Subcutaneous abdominal adipose tissue (tissue), 5 donors: ENCODE measurements around the gene ZNF407.
"Not testable (repeated sequence)": the region's sequence is repeated elsewhere in the genome, so short reads cannot be mapped to it uniquely, and the experiment has no call there.

ENCODE experiments used
- H3K27ac ChIP-seq: one replicate; pipeline ENCODE4 v1.7.0; 2013; ENCODE audit warnings: low read depth, mild to moderate bottlenecking, inconsistent platforms, low read length, moderate library complexity
- H3K27me3 ChIP-seq, 5 donors: one replicate each; pipeline ENCODE4 v1.7.0; 2013; ENCODE audit warnings: low read length in 5 of 5, inconsistent platforms in 1 of 5; ENCODE audit not compliant: control insufficient read depth in 5 of 5, insufficient read depth in 4 of 5
- H3K36me3 ChIP-seq, 5 donors: one replicate each; pipeline ENCODE4 v1.7.0; 2013; ENCODE audit warnings: low read length in 5 of 5; ENCODE audit not compliant: control insufficient read depth in 5 of 5, insufficient read depth in 5 of 5
- H3K4me1 ChIP-seq, 5 donors: one replicate each; pipeline ENCODE4 v1.7.0; 2013; ENCODE audit warnings: low read length in 5 of 5, mild to moderate bottlenecking in 3 of 5, moderate library complexity in 1 of 5; ENCODE audit not compliant: control insufficient read depth in 5 of 5, insufficient read depth in 5 of 5
- H3K4me3 ChIP-seq, 5 donors: one replicate each; pipeline ENCODE4 v1.7.0; 2013; ENCODE audit warnings: low read length in 5 of 5, low read depth in 1 of 5
- H3K9ac ChIP-seq, 5 donors: one replicate each; pipeline ENCODE4 v1.7.0; 2013; ENCODE audit warnings: low read length in 5 of 5, mild to moderate bottlenecking in 4 of 5, moderate library complexity in 3 of 5
- H3K9me3 ChIP-seq, 5 donors: one replicate each; pipeline ENCODE4 v1.7.0; 2013; ENCODE audit warnings: low read length in 5 of 5; ENCODE audit not compliant: control insufficient read depth in 5 of 5
- donor health status: healthy.
- donor health status: healthy.
- donor health status: healthy.
- donor health status: healthy.
- donor health status: healthy.

ZNF407 gene

GRCh38 chr18:75081486-75081885 is 483.8 kb downstream of the ZNF407 start:
- Histone ChIP-seq H3K27ac (no peak overlapping the region), H3K9ac (no peak overlapping the region), H3K4me3 (no peak overlapping the region), H3K4me1 (peaks cover 0 to 4% (median 0%) of the 10 kb centered on the region in 5 donors), H3K9me3 (peaks cover 3 to 32% (median 21%) of the 10 kb centered on the region in 5 donors), H3K27me3 (no peaks in the 10 kb centered on the region), H3K36me3 (no peaks in the 10 kb centered on the region)

GRCh38 chr18:75083131-75083530 is 485.5 kb downstream of the ZNF407 start:
- Histone ChIP-seq H3K27me3 (no peaks in the 10 kb centered on the region), H3K9ac (no peak overlapping the region), H3K4me3 (no peak overlapping the region), H3K27ac (no peak overlapping the region), H3K36me3 (no peaks in the 10 kb centered on the region), H3K4me1 (peaks cover 0 to 8% (median 0%) of the 10 kb centered on the region in 5 donors), H3K9me3 (peaks cover 0 to 22% (median 14%) of the 10 kb centered on the region in 5 donors)

- peaks cover 0 to 19% (median 10%) of the 10 kb centered on the region in 5 donors for H3K9me3 ChIP-seq
- H3K27me3 ChIP-seq, result no peaks in the 10 kb centered on the region
- H3K4me3 ChIP-seq, result no peak overlapping the region
- peaks cover 0 to 8% (median 0%) of the 10 kb centered on the region in 5 donors for H3K4me1 ChIP-seq
- no peak overlapping the region for H3K27ac ChIP-seq
- H3K9ac ChIP-seq, result no peak overlapping the region
- no peaks in the 10 kb centered on the region for H3K36me3 ChIP-seq
Observed at GRCh38 chr18:75083761-75084160, 486.1 kb downstream of the ZNF407 start.

GRCh38 chr18:75085676-75086075 is 488.0 kb downstream of the ZNF407 start:
- H3K36me3 ChIP-seq, H3K9ac ChIP-seq, H3K27me3 ChIP-seq, H3K4me3 ChIP-seq, H3K4me1 ChIP-seq, H3K27ac ChIP-seq: not testable (repeated sequence)
- peaks cover 0 to 16% (median 10%) of the 10 kb centered on the region in 5 donors for H3K9me3 ChIP-seq

GRCh38 chr18:75086494-75087034 is 488.9 kb downstream of the ZNF407 start:
- Histone ChIP-seq H3K27me3 (no peaks in the 10 kb centered on the region), H3K4me3 (no peak overlapping the region)

GRCh38 chr18:75087119-75088020 is 489.7 kb downstream of the ZNF407 start:
- Histone ChIP-seq H3K27ac (no peak overlapping the region), H3K27me3 (no peaks in the 10 kb centered on the region), H3K4me1 (peaks cover 0 to 8% (median 0%) of the 10 kb centered on the region in 5 donors), H3K36me3 (no peaks in the 10 kb centered on the region), H3K9ac (no peak overlapping the region), H3K4me3 (no peak overlapping the region), H3K9me3 (peaks cover 0 to 15% (median 10%) of the 10 kb centered on the region in 5 donors)

More at GRCh38 chr18:75086494-75087034, 488.9 kb downstream of the ZNF407 start:
- Histone ChIP-seq H3K4me1 (peaks cover 0 to 8% (median 0%) of the 10 kb centered on the region in 5 donors), H3K27ac (no peak overlapping the region), H3K9ac (no peak overlapping the region), H3K9me3 (peaks cover 0 to 16% (median 10%) of the 10 kb centered on the region in 5 donors), H3K36me3 (no peaks in the 10 kb centered on the region)

GRCh38 chr18:75088021-75088506 is 490.4 kb downstream of the ZNF407 start:
- no peaks in the 10 kb centered on the region for H3K36me3 ChIP-seq
- H3K4me1 ChIP-seq, result peaks cover 0 to 8% (median 0%) of the 10 kb centered on the region in 5 donors
- peaks cover 0 to 10% (median 4%) of the 10 kb centered on the region in 5 donors for H3K9me3 ChIP-seq
- no peak overlapping the region for H3K9ac ChIP-seq
- H3K27me3 ChIP-seq, result no peaks in the 10 kb centered on the region
- H3K4me3 ChIP-seq, result no peak overlapping the region
- H3K27ac ChIP-seq, result no peak overlapping the region

GRCh38 chr18:75088622-75089211 is 491.0 kb downstream of the ZNF407 start:
- no peaks in the 10 kb centered on the region for H3K27me3 ChIP-seq
- no peak overlapping the region for H3K4me3 ChIP-seq
- no peak overlapping the region for H3K27ac ChIP-seq
- peaks cover 0 to 8% (median 0%) of the 10 kb centered on the region in 5 donors for H3K4me1 ChIP-seq
- H3K36me3 ChIP-seq, result no peaks in the 10 kb centered on the region
- peaks cover 0 to 6% (median 0%) of the 10 kb centered on the region in 5 donors for H3K9me3 ChIP-seq
- no peak overlapping the region for H3K9ac ChIP-seq

GRCh38 chr18:75089748-75090327 is 492.2 kb downstream of the ZNF407 start:
- Histone ChIP-seq H3K4me1 (peaks cover 0 to 8% (median 0%) of the 10 kb centered on the region in 5 donors), H3K4me3 (no peak overlapping the region), H3K9ac (no peak overlapping the region), H3K27ac (no peak overlapping the region), H3K27me3 (no peaks in the 10 kb centered on the region), H3K9me3 (peaks cover 0 to 6% (median 0%) of the 10 kb centered on the region in 5 donors), H3K36me3 (no peaks in the 10 kb centered on the region)
